Measurements from ENCODE around the gene KCNAB1.
A peak's percentile ranks its signal among the peaks of the same experiment; 100 is the strongest.

Gene KCNAB1

GRCh38 chr3:156158656-156159295 lies 38.4 kb downstream of the KCNAB1 start:
- no peak overlapping the region for H3K4me3 ChIP-seq (ENCODE audit: insufficient read depth in 1 of 2, low read depth in 1 of 2, low read length in 2 of 2)
- H2BK15ac ChIP-seq (ENCODE audit: low read depth, poor library complexity, severe bottlenecking) = no peak overlapping the region
- H3K9me3 ChIP-seq (ENCODE audit: control insufficient read depth, low read length) = no peaks in the 10 kb centered on the region
- no peak overlapping the region for H2AK5ac ChIP-seq (ENCODE audit: low read length, severe bottlenecking)
- H3K23ac ChIP-seq (ENCODE audit: low read length in 2 of 2) = no peak overlapping the region
- H4K8ac ChIP-seq (ENCODE audit: low read length) = no peak overlapping the region
- H3K4me2 ChIP-seq (ENCODE audit: low read length, poor library complexity, severe bottlenecking) = peak overlapping the region; percentile 3
- H2BK120ac ChIP-seq (ENCODE audit: low read depth, low read length) = no peak overlapping the region
- H3K27me3 ChIP-seq (ENCODE audit: control insufficient read depth in 1 of 2, insufficient read depth in 1 of 2, low read length in 2 of 2) = no peaks in the 10 kb centered on the region
- WGBS = 49% methylated on average over 3 of the region's 3 CpGs
- H3K79me1 ChIP-seq (replicated peaks; ENCODE audit: low read length, poor library complexity, severe bottlenecking) = no peaks in the 10 kb centered on the region
- peak overlapping the region; percentile 58 for H3K27ac ChIP-seq (ENCODE audit: low read length, poor library complexity, severe bottlenecking)
- H3K18ac ChIP-seq (ENCODE audit: low read depth in 1 of 2, low read length in 2 of 2) = no peak overlapping the region
- peaks cover 1% of the 10 kb centered on the region for H3K4me1 ChIP-seq (ENCODE audit: control insufficient read depth, insufficient read depth, low read depth, low read length)
- H3K9ac ChIP-seq (ENCODE audit: low read length) = no peak overlapping the region
- no peak for DNase-seq
- no peaks in the 10 kb centered on the region for H3K36me3 ChIP-seq (ENCODE audit: control insufficient read depth in 1 of 2, insufficient read depth in 2 of 2, low read depth in 1 of 2, low read length in 2 of 2)
- H2AFZ ChIP-seq (ENCODE audit: low read depth, low read length) = no peak overlapping the region
- H3K4ac ChIP-seq (ENCODE audit: low read depth in 1 of 2, low read length in 2 of 2) = no peak overlapping the region
- H2BK12ac ChIP-seq (ENCODE audit: low read length in 2 of 2) = no peak overlapping the region
- no peak overlapping the region for H2BK5ac ChIP-seq (ENCODE audit: low read depth, low read length, poor library complexity, severe bottlenecking)
- no peak overlapping the region for H3K14ac ChIP-seq (ENCODE audit: low read length in 2 of 2)
- no peak overlapping the region for H4K91ac ChIP-seq (ENCODE audit: low read length)

GRCh38 chr3:156160647-156161046 lies 40.3 kb downstream of the KCNAB1 start:
- H3K18ac ChIP-seq (ENCODE audit: low read depth in 1 of 2, low read length in 2 of 2) = no peak overlapping the region

DNA sequence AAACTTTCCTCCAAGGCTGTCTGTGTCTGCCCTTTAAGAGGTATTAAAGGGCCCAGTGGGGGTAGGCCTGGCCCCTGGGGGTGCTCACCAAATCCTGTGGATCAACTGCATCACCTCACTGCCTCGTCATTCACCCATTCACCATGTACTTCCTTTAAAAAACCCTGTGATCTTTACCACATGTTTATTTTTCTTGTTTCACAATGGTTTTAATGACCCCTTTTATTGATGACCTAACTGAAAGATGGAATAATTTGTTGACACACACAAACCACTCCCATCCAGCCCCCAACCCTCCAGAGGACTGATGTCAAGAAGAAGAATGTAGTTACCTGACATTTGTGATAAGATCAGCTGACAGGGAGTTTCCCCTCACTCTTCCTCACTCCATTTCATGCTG lies 40.8 kb downstream of the KCNAB1 start:
- H2AK5ac ChIP-seq (ENCODE audit: low read length, severe bottlenecking) = no peak overlapping the region
- no peak overlapping the region for H2BK15ac ChIP-seq (ENCODE audit: low read depth, poor library complexity, severe bottlenecking)
- H3K4me3 ChIP-seq (ENCODE audit: insufficient read depth in 1 of 2, low read depth in 1 of 2, low read length in 2 of 2) = no peak overlapping the region
- H2BK12ac ChIP-seq (ENCODE audit: low read length in 2 of 2) = no peak overlapping the region
- WGBS = 29% methylated on average over 1 of the region's 1 CpG
- no peaks in the 10 kb centered on the region for H3K36me3 ChIP-seq (ENCODE audit: control insufficient read depth in 1 of 2, insufficient read depth in 2 of 2, low read depth in 1 of 2, low read length in 2 of 2)
- H3K4me1 ChIP-seq (ENCODE audit: control insufficient read depth, insufficient read depth, low read depth, low read length) = peaks cover 1% of the 10 kb centered on the region
- no peak overlapping the region for H3K18ac ChIP-seq (ENCODE audit: low read depth in 1 of 2, low read length in 2 of 2)
- DNase-seq = no peak
- H3K9ac ChIP-seq (ENCODE audit: low read length) = no peak overlapping the region
- no peak overlapping the region for H4K8ac ChIP-seq (ENCODE audit: low read length)
- no peaks in the 10 kb centered on the region for H3K79me1 ChIP-seq (replicated peaks; ENCODE audit: low read length, poor library complexity, severe bottlenecking)
- no peak overlapping the region for H3K4me2 ChIP-seq (ENCODE audit: low read length, poor library complexity, severe bottlenecking)
- H3K27ac ChIP-seq (ENCODE audit: low read length, poor library complexity, severe bottlenecking) = peak overlapping the region; percentile 38
- H3K23ac ChIP-seq (ENCODE audit: low read length in 2 of 2) = no peak overlapping the region
- H4K91ac ChIP-seq (ENCODE audit: low read length) = no peak overlapping the region
- no peak overlapping the region for H2BK5ac ChIP-seq (ENCODE audit: low read depth, low read length, poor library complexity, severe bottlenecking)
- no peaks in the 10 kb centered on the region for H3K9me3 ChIP-seq (ENCODE audit: control insufficient read depth, low read length)
- no peak overlapping the region for H3K4ac ChIP-seq (ENCODE audit: low read depth in 1 of 2, low read length in 2 of 2)
- H3K14ac ChIP-seq (ENCODE audit: low read length in 2 of 2) = no peak overlapping the region
- H2BK120ac ChIP-seq (ENCODE audit: low read depth, low read length) = no peak overlapping the region
- no peak overlapping the region for H2AFZ ChIP-seq (ENCODE audit: low read depth, low read length)
- no peaks in the 10 kb centered on the region for H3K27me3 ChIP-seq (ENCODE audit: control insufficient read depth in 1 of 2, insufficient read depth in 1 of 2, low read length in 2 of 2)

More at GRCh38 chr3:156160647-156161046, 40.3 kb downstream of the KCNAB1 start:
- no peak overlapping the region for H3K14ac ChIP-seq (ENCODE audit: low read length in 2 of 2)
- H4K91ac ChIP-seq (ENCODE audit: low read length) = no peak overlapping the region
- no peak overlapping the region for H3K9ac ChIP-seq (ENCODE audit: low read length)
- H3K36me3 ChIP-seq (ENCODE audit: control insufficient read depth in 1 of 2, insufficient read depth in 2 of 2, low read depth in 1 of 2, low read length in 2 of 2) = no peaks in the 10 kb centered on the region
- no peaks in the 10 kb centered on the region for H3K9me3 ChIP-seq (ENCODE audit: control insufficient read depth, low read length)
- no peak overlapping the region for H3K23ac ChIP-seq (ENCODE audit: low read length in 2 of 2)
- H2AK5ac ChIP-seq (ENCODE audit: low read length, severe bottlenecking) = no peak overlapping the region
- H2BK15ac ChIP-seq (ENCODE audit: low read depth, poor library complexity, severe bottlenecking) = no peak overlapping the region
- H3K79me1 ChIP-seq (replicated peaks; ENCODE audit: low read length, poor library complexity, severe bottlenecking) = no peaks in the 10 kb centered on the region
- H2AFZ ChIP-seq (ENCODE audit: low read depth, low read length) = no peak overlapping the region
- no peak overlapping the region for H3K4me3 ChIP-seq (ENCODE audit: insufficient read depth in 1 of 2, low read depth in 1 of 2, low read length in 2 of 2)
- no peak overlapping the region for H3K4me2 ChIP-seq (ENCODE audit: low read length, poor library complexity, severe bottlenecking)
- H3K27ac ChIP-seq (ENCODE audit: low read length, poor library complexity, severe bottlenecking) = peak overlapping the region; percentile 38
- WGBS = 74% methylated on average over 3 of the region's 3 CpGs
- no peak overlapping the region for H3K4ac ChIP-seq (ENCODE audit: low read depth in 1 of 2, low read length in 2 of 2)
- H2BK5ac ChIP-seq (ENCODE audit: low read depth, low read length, poor library complexity, severe bottlenecking) = no peak overlapping the region
- peaks cover 1% of the 10 kb centered on the region for H3K4me1 ChIP-seq (ENCODE audit: control insufficient read depth, insufficient read depth, low read depth, low read length)
- DNase-seq = no peak
- H2BK120ac ChIP-seq (ENCODE audit: low read depth, low read length) = no peak overlapping the region
- H2BK12ac ChIP-seq (ENCODE audit: low read length in 2 of 2) = no peak overlapping the region
- no peak overlapping the region for H4K8ac ChIP-seq (ENCODE audit: low read length)
- H3K27me3 ChIP-seq (ENCODE audit: control insufficient read depth in 1 of 2, insufficient read depth in 1 of 2, low read length in 2 of 2) = no peaks in the 10 kb centered on the region

GRCh38 chr3:156163848-156164247 lies 43.5 kb downstream of the KCNAB1 start:
- Histone ChIP-seq H3K79me1 (replicated peaks; ENCODE audit: low read length, poor library complexity, severe bottlenecking) (no peaks in the 10 kb centered on the region), H3K4ac (ENCODE audit: low read depth in 1 of 2, low read length in 2 of 2) (no peak overlapping the region), H3K27me3 (ENCODE audit: control insufficient read depth in 1 of 2, insufficient read depth in 1 of 2, low read length in 2 of 2) (no peaks in the 10 kb centered on the region), H3K4me1 (ENCODE audit: control insufficient read depth, insufficient read depth, low read depth, low read length) (no peaks in the 10 kb centered on the region), H3K9me3 (ENCODE audit: control insufficient read depth, low read length) (no peaks in the 10 kb centered on the region), H3K36me3 (ENCODE audit: control insufficient read depth in 1 of 2, insufficient read depth in 2 of 2, low read depth in 1 of 2, low read length in 2 of 2) (no peaks in the 10 kb centered on the region), H2AFZ (ENCODE audit: low read depth, low read length) (no peak overlapping the region), H3K9ac (ENCODE audit: low read length) (no peak overlapping the region), H3K14ac (ENCODE audit: low read length in 2 of 2) (no peak overlapping the region), H3K27ac (ENCODE audit: low read length, poor library complexity, severe bottlenecking) (no peak overlapping the region), H2BK15ac (ENCODE audit: low read depth, poor library complexity, severe bottlenecking) (no peak overlapping the region), H3K23ac (ENCODE audit: low read length in 2 of 2) (no peak overlapping the region), H3K18ac (ENCODE audit: low read depth in 1 of 2, low read length in 2 of 2) (no peak overlapping the region), H2BK5ac (ENCODE audit: low read depth, low read length, poor library complexity, severe bottlenecking) (no peak overlapping the region), H4K8ac (ENCODE audit: low read length) (no peak overlapping the region), H4K91ac (ENCODE audit: low read length) (no peak overlapping the region), H2BK12ac (ENCODE audit: low read length in 2 of 2) (no peak overlapping the region), H2AK5ac (ENCODE audit: low read length, severe bottlenecking) (no peak overlapping the region), H3K4me3 (ENCODE audit: insufficient read depth in 1 of 2, low read depth in 1 of 2, low read length in 2 of 2) (no peak overlapping the region), H3K4me2 (ENCODE audit: low read length, poor library complexity, severe bottlenecking) (no peak overlapping the region), H2BK120ac (ENCODE audit: low read depth, low read length) (no peak overlapping the region)
- DNase-seq = no peak
- WGBS = 95% methylated on average over 1 of the region's 2 CpGs
